Forelimb muscle (tissue), 1 donor: ENCODE results near the gene RARS2. TPM values are rescaled to one million over a fixed set of nuclear protein-coding genes. Genes with fewer than 3 reads are reported as not detected.

ENCODE experiments used
- DNase-seq: peaks from one replicate; pipeline ENCODE4 v3.0.0-alpha.2; 2013; ENCODE audit warnings: low read depth
- polyA plus RNA-seq: library from polyadenylated mRNA; unstranded; fragments of 120-200 nt; gene quantifications from one replicate; pipeline ENCODE4 v1.2.1, GENCODE V29; 2013; ENCODE audit not compliant: insufficient read length

RARS2 gene
- polyA plus RNA-seq, 1 donor: 39.9 TPM

GRCh38 chr6:87574237-87574804, 15.5 kb downstream of the RARS2 start:
- DNase-seq: no peak

GRCh38 chr6:87573307-87574024, 16.3 kb downstream of the RARS2 start:
- no peak for DNase-seq

DNA sequence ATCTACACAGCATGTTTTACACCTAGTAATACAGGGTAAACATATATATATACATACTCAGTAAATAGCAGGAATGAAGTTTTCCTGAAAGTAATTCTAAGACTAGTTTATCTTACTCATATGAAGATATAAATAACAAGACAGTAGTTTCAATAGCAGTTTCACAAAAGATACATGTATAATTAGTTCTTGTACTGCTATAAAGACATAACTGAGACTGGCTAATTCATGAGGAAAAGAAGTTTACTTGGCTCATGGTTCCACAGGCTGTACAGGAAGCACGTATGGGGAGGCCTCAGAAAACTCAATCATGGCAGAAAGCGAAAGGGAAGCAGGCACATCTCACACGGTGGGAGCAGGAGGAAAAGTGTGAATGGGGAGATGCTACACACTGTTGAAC, 16.9 kb downstream of the RARS2 start:
- DNase-seq: no peak

DNA sequence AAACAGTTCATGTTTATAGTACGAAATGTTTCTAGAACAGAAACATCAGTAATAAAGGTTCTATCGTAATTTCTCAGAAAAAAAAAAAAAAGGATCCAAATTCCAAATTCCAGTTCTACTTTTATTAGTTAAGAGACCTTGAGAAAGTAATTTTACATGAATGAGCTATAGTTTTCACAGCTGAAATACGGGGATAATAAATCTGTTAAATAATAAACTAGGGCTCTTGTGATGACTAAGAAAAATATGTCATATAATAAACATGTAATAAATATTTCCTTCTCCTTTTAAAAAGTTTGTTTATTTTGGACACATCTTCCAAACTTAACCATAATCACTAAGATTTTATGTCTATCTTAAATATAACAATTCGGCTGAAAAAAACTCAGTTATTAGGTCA, 17.8 kb downstream of the RARS2 start:
- no peak for DNase-seq

DNA sequence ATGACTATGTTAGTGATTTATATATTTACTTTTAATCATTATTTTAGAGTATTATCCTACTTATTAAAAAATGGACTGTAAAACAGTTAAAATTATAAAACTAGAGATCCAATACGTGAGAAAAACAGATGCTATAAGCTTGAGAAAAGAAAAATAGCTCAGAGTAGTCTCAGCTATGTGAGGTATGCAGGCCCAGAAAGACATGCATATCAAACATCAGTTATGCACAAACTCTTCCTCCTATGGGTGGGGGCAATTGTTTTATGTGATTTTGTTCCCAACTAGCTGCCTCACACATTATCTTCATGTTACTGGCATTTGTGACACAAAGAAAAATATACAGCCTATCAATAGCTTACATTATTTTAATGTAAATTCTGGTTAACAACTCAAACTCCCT, 28.8 kb downstream of the RARS2 start:
- DNase-seq: no peak

- DNase-seq: no peak
Observed at GRCh38 chr6:87558446-87558845, 31.3 kb downstream of the RARS2 start.

DNA sequence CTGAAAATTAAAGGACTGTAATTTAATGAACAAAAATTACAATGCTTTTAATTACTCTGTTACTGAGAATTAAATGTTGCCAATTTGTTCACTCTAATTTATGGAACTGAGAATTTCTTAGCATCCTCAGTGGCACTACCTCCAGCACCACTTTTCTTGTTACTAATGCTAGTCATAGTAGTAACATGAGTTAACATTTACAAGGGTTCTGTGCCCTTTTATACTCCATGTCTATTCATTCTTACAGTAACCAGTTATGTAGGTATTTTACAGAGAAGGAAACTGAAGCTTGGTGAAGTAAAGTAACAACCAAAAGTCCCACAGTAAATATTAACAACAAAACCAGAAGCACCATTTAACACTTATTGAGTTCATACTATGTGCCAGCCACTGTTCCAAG, 34.3 kb downstream of the RARS2 start:
- no peak for DNase-seq

DNA sequence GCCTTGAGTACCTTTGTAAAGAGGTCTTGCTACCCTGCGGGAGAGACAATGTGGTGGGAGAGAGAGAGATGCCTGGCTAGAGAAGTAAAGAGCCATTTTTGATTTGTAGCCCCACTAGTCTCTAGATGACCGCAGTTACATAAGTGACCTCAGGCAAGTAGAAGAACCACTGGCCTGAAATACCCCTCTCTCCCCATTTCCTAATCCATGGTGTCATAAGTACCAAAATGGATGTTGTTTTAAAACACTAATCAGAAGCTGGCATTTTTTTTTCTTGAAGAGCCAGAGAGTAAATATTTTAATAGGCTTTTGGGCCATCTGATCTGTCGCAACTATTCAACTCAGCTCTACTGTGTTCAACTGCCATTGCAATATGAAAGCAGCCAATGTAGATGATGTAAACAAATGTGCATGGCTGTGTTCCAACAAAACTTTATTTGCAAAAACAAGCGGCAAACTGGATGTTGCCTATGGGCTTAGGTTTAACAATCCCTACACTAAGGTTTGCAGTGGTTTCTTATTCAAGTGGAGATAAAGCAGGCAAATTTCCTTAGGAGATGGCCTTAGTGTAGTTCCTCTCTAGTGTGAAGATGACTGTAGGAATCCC, 36.5 kb downstream of the RARS2 start:
- DNase-seq: no peak

GRCh38 chr6:87551799-87552198, 38.0 kb downstream of the RARS2 start:
- no peak for DNase-seq

DNA sequence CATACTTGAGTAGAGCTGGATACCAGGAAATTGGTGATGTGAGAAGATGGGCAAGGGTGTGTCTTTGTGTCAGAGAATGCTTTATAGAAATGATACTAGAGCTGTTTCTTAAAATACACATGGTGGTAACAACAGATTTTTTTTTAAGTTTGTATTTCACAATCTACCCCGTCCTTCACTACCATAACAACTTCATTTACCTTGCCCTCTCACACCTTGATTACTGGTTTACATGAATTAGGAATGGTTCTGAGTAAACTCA, 45.4 kb downstream of the RARS2 start:
- DNase-seq: no peak

DNA sequence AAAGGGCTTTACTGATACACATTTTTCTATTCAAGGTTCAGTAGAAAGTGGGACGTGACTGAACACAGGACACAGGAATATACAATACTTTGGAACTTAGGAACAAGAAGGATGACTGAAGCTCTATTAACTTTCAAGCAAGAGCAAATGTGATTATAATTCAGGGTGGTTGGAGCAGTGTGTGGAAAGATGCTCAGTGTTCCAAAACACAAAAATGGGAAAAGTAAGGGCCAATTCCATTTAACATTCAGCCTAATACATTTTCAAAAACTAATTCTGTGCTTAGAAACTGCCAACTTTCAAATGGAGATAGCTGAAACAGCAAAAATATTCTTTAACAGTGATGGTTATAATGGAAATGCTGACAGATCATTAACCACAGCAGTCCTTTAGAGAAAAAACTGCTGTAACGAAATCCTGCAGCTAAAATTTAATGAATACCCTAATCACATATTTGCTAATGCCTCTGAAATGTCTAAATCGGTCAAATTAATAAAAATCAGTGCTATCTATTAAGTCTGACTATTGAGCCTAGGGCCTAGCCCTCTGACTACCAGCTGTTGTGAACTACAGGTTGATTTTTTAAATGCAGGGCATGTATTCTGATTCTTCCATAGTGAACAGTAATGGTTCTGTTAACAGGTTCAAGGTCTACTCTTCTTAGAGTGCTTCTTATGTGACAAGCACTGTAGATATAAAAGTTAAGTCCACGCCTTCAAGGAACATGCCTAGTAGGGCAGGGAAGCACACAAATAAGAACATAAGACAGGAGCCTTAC, 45.9 kb downstream of the RARS2 start:
- DNase-seq: peak; percentile 36

- peak; percentile 49 for DNase-seq
Observed at GRCh38 chr6:87541744-87542143, 48.0 kb downstream of the RARS2 start.

DNA sequence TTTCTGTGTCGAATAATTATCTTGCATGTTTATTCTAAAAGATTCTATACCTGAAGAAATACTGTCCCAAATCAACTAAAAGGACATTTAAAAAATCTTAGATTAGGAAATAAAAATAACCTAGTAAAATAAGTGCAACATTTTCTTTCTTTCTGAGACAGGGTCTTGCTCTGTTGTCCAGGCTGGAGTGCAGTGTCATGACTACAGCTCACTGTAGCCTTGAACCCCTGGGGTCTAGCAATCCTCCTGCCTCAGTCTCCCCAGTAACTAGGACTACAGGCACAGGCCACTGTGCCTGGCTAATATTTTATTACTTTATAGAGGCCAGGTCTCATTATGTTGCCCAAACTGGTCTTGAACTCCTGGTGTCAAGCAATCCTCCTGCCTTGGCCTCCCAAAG, 48.7 kb downstream of the RARS2 start:
- no peak for DNase-seq

GRCh38 chr6:87540539-87540938, 49.2 kb downstream of the RARS2 start:
- peak; percentile 39 for DNase-seq

DNA sequence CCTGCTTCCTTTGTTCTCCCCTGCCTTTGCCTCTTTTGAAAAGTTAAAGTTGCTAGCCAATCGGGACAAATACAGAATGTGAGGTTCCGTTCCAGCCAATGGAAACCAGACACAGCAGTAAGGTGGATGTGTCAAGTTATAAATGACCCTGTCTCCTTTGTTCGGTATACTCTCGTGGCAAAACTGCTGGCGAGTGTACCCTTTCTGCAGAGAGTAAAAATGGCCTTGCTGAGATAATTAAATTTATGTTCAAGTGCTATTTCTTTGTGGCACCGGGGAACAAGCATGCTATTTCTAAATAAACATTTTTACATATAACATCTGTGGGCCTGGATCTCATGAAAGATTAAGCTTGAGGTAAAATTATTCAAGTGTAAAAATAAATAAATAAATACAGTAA, 50.2 kb downstream of the RARS2 start:
- no peak for DNase-seq

GRCh38 chr6:87538510-87539260, 51.1 kb downstream of the RARS2 start:
- DNase-seq: no peak

- DNase-seq: no peak
Observed at GRCh38 chr6:87534377-87535047, 55.3 kb downstream of the RARS2 start.

DNA sequence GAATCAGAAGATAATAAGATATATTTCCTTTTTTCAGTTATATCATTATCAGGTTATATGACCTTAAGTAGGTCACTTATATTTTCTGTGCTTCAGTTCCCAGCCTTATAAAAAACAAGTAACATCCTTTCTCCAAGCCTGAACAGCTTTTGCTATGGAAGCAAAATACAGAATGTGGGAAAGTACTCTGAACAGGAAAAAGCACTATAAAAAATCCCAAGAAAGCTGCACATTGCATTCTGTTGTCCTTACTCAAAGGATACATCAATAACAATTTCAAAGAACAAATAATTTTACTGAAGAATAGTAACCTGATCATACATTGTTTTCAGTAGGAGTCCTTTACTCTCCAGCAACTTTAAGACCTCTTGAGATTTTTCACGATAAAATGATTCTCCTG, 60.6 kb downstream of the RARS2 start:
- no peak for DNase-seq

- no peak for DNase-seq
Observed at GRCh38 chr6:87522686-87523085, 67.1 kb downstream of the RARS2 start.

GRCh38 chr6:87518453-87518852, 71.3 kb downstream of the RARS2 start:
- DNase-seq: no peak

- DNase-seq: no peak
Observed at GRCh38 chr6:87514831-87515230, 75.0 kb downstream of the RARS2 start.

DNA sequence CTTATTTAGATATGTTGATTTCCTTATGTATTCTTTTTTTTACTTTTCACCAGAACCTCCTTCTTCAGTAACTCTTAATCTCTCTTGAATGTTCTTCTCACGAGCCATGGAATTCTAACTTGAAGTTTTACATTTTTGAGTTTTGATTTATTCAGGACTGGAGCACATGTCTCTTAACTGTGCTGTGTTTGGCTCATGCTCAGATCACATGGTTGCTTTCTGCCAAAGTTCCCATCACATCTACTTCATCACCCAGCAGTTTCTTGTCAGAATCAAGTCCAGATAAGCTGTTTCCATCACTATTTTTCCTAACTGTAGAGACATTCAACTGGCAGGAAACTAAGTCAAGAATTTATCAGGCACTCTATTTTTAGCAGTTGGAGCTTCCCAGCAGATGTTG, 85.3 kb downstream of the RARS2 start:
- no peak for DNase-seq
